NT2/D1 (cell line): Measurements from ENCODE around the gene ZC3H12D.

ENCODE experiments used
- SUZ12 ChIP-seq: IDR thresholded peaks from 2 replicates; pipeline ENCODE4 v1.6.1; 2011; ENCODE audit not compliant: insufficient read length, insufficient read depth; ENCODE audit errors: extremely low read depth
- ZNF274 ChIP-seq: IDR thresholded peaks from 2 replicates; pipeline ENCODE4 v1.6.1; 2011; ENCODE audit warnings: mild to moderate bottlenecking, low read depth, low read length

DNA sequence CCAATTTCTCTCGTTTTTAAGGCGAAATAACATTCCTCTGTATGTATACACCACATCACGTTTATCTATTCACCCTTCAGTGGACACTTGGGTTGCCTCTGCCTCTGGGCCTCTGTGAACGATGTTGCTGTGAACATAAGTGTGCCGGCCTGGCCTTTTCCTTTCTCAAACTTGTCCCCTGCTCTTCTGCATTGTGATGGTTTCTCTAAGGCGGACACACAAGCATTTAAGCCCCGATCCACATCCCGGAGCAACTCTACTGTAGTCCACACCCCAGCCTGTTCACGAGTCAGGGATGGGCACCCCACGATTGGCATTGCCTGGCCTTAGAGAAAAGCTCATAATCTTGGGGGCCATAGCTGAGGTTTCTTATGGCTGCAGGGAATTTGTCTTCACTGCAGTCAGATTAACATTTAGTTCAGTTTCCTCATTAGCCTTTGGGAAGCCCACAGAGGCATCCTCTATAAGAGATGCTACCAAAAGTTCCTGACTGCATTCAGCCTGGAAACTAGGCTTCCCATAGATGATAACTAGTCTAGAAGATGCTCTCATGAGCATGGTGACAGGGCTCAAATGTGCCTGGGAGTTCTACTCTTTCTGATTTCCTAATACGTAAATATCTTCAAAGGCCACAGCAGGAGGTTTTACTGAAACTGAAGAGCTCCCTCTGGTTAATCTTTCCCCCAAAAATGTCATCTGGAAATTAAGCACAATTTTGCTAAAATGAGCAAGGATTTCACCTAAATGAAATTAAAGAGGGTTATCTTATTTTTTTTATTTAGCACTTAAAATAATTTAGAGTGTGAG is 762 bp downstream of the ZC3H12D start:
- TF ChIP-seq SUZ12 = no peak
- no peak for TF ChIP-seq ZNF274
